Stimulated activated CD8-positive, alpha-beta memory T cell treated with anti-CD3 and anti-CD28 coated beads, Interleukin-4, amount 100 ng/mL, for 24 hours (primary cell): ENCODE results near the gene CIROP.
A peak's percentile ranks its signal among the peaks of the same experiment; 100 is the strongest.

Source experiments
- DNase-seq: peaks from one replicate; pipeline ENCODE4 v3.0.0-alpha.2; 2020; ENCODE audit warnings: low read depth

CIROP gene

GRCh38 chr14:23129759-23130316, 25.0 kb upstream of the CIROP start:
- DNase-seq = no peak

- DNase-seq = no peak
Measured at GRCh38 chr14:23128969-23129758, 24.4 kb upstream of the CIROP start.

GRCh38 chr14:23127861-23128260, 23.1 kb upstream of the CIROP start:
- no peak for DNase-seq

- DNase-seq = no peak
Measured at GRCh38 chr14:23126548-23127278, 21.9 kb upstream of the CIROP start.

GRCh38 chr14:23125933-23126524, 21.2 kb upstream of the CIROP start:
- DNase-seq = no peak

- no peak for DNase-seq
Measured at GRCh38 chr14:23125011-23125410, 20.2 kb upstream of the CIROP start.

GRCh38 chr14:23124337-23124954, 19.7 kb upstream of the CIROP start:
- no peak for DNase-seq

- DNase-seq = no peak
Measured at GRCh38 chr14:23123419-23123818, 18.6 kb upstream of the CIROP start.

GRCh38 chr14:23122086-23122485, 17.3 kb upstream of the CIROP start:
- no peak for DNase-seq

GRCh38 chr14:23121361-23121771, 16.6 kb upstream of the CIROP start:
- no peak for DNase-seq

- peak; percentile 60 for DNase-seq
Measured at GRCh38 chr14:23120541-23121251, 15.9 kb upstream of the CIROP start.

- no peak for DNase-seq
Measured at GRCh38 chr14:23119363-23120327, 14.9 kb upstream of the CIROP start.

- DNase-seq = no peak
Measured at GRCh38 chr14:23118506-23119362, 13.9 kb upstream of the CIROP start, which contains the start of gene CEBPE. TSS of gene CEBPE (minus strand) at chr14:23119255. CDS start at chr14:23119091, 164 bp downstream.

GRCh38 chr14:23117371-23118020, 12.7 kb upstream of the CIROP start:
- DNase-seq = no peak

- DNase-seq = no peak
Measured at GRCh38 chr14:23115918-23116317, 11.1 kb upstream of the CIROP start.

- no peak for DNase-seq
Measured at GRCh38 chr14:23115039-23115731, 10.4 kb upstream of the CIROP start.

GRCh38 chr14:23114669-23115038, 9.9 kb upstream of the CIROP start:
- no peak for DNase-seq

GRCh38 chr14:23114120-23114458, 9.3 kb upstream of the CIROP start:
- DNase-seq = no peak
